Neural progenitor cell (in vitro differentiated cells): ENCODE results near the gene LAGE3.

Source experiments
- CTCF ChIP-seq: fragments of 200-600 bp; sonication (generic); IDR thresholded peaks from 2 replicates; pipeline ENCODE4 v1.5.1; 2017; ENCODE audit warnings: antibody characterized with exemption, mild to moderate bottlenecking
- EZH2phosphoT487 ChIP-seq: fragments of 200-600 bp; sonication (generic); IDR thresholded peaks from 2 replicates; pipeline ENCODE4 v1.6.1; 2017; ENCODE audit warnings: antibody characterized with exemption

- TF ChIP-seq CTCF: no peak
- TF ChIP-seq EZH2phosphoT487: no peak
Observed at GRCh38 chrX:154446430-154446829, 32.7 kb downstream of the LAGE3 start.
